ENCODE results near the gene MLH1.

DNA sequence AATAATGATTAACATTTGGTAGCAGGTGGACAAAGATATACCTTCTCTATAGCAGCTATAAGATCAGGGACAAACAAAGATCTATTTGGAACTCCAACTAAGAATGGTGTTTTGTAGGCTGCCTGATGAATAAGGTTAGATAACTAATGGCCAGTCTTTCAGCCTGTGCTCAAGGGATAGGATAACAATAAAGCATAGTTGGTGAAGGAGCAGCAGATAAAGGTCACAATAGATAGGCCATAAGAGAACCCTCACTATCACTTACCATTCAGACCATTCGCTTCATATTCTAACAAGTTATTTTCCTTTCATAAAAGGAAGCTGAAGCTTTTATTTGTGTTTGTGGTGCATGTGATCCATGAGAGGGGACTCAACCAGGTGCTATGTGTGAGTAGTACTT lies 20.2 kb upstream of the MLH1 start:
- TF ChIP-seq EZH2 (IDR thresholded peaks at IDR 0.05; ENCODE audit: insufficient read depth, poor library complexity, severe bottlenecking) (no peak), EZH2phosphoT487 (IDR thresholded peaks at IDR 0.05; ENCODE audit: insufficient read depth, low read depth) (no peak)

All from GM23248 (cell line).